Testis (tissue), 2 donors: Measurements from ENCODE around the gene COL21A1.

Experiments
- POLR2A ChIP-seq: fragments of 450-650 bp; IDR thresholded peaks from one replicate; pipeline ENCODE4 v1.6.1; 2017; ENCODE audit warnings: antibody characterized with exemption, mild to moderate bottlenecking, moderate library complexity
- TF ChIP-seq, protein P1 (sequence below), 3 experiments: fragments of 450-650 bp in 2 of 3; fragments of 200-600 bp in 1 of 3; sonication (generic) in 1 of 3; IDR thresholded peaks; one replicate each; pipeline ENCODE4 v1.5.1; 2016 to 2019; ENCODE audit warnings: antibody characterized with exemption in 3 of 3, mild to moderate bottlenecking in 2 of 3, moderate library complexity in 1 of 3

DNA sequence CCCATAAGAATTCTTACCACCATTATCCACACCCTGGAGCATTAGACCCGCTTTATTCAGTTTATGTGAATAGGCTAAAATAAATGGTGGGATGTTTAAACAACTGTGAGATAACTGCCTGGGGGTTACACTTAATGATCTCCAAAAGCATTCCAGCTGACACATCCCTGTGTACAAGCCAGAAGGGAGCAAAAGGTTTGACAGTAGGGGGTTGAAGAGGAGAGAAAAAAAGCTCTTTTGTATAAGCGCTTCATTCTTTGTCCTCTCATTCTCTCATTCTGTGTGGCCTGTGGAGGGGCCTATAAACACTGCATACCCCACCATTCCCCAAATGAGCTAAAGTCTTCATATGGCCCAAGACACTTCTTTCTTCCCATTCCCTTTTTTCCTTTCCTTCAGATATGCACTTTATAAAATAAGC lies 30.8 kb upstream of the COL21A1 start:
- TF ChIP-seq, protein P1, sequence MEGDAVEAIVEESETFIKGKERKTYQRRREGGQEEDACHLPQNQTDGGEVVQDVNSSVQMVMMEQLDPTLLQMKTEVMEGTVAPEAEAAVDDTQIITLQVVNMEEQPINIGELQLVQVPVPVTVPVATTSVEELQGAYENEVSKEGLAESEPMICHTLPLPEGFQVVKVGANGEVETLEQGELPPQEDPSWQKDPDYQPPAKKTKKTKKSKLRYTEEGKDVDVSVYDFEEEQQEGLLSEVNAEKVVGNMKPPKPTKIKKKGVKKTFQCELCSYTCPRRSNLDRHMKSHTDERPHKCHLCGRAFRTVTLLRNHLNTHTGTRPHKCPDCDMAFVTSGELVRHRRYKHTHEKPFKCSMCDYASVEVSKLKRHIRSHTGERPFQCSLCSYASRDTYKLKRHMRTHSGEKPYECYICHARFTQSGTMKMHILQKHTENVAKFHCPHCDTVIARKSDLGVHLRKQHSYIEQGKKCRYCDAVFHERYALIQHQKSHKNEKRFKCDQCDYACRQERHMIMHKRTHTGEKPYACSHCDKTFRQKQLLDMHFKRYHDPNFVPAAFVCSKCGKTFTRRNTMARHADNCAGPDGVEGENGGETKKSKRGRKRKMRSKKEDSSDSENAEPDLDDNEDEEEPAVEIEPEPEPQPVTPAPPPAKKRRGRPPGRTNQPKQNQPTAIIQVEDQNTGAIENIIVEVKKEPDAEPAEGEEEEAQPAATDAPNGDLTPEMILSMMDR (IDR thresholded peaks at IDR 0.05): no peak
- TF ChIP-seq POLR2A: no peak
